Urothelium cell line (cell line): ENCODE measurements around the gene FHIP2A.
A peak's percentile ranks its signal among the peaks of the same experiment; 100 is the strongest.
"Not testable (repeated sequence)": the region's sequence is repeated elsewhere in the genome, so short reads cannot be mapped to it uniquely, and the experiment has no call there.

Source experiments
- DNase-seq: peaks from one replicate; pipeline ENCODE4 v3.0.0; 2011; ENCODE audit warnings: low spot score, mixed read lengths
- FAIRE-seq: peaks from 2 replicates; lab custom pipeline; 2011; peaks lifted over from hg19 to GRCh38; lab: Jason Lieb, UNC

Gene FHIP2A

GRCh38 chr10:114811862-114812261 is 9.7 kb upstream of the FHIP2A start:
- FAIRE-seq (no peak), DNase-seq (no peak)

- DNase-seq = no peak
- FAIRE-seq = no peak
Observed at GRCh38 chr10:114815791-114816190, 5.8 kb upstream of the FHIP2A start.

- FAIRE-seq (no peak), DNase-seq (no peak)
Observed at GRCh38 chr10:114816308-114816707, 5.3 kb upstream of the FHIP2A start.

- no peak for DNase-seq
- FAIRE-seq = no peak
Observed at GRCh38 chr10:114819322-114819721, 2.3 kb upstream of the FHIP2A start.

GRCh38 chr10:114821915-114822443 is 399 bp downstream of the FHIP2A start:
- no peak for FAIRE-seq

GRCh38 chr10:114822444-114823076 is 980 bp downstream of the FHIP2A start:
- peak; percentile 20 for DNase-seq
- FAIRE-seq = no peak

More at GRCh38 chr10:114821915-114822443, 399 bp downstream of the FHIP2A start:
- DNase-seq = peak; percentile 44

GRCh38 chr10:114823077-114823463 is 1.5 kb downstream of the FHIP2A start:
- DNase-seq (no peak), FAIRE-seq (no peak)

- DNase-seq = no peak
- FAIRE-seq = no peak
Observed at GRCh38 chr10:114824391-114824790, 2.8 kb downstream of the FHIP2A start.

- no peak for FAIRE-seq
Observed at GRCh38 chr10:114825513-114826253, 4.1 kb downstream of the FHIP2A start.

GRCh38 chr10:114829160-114829909 is 7.8 kb downstream of the FHIP2A start:
- DNase-seq (no peak), FAIRE-seq (no peak)

More at GRCh38 chr10:114825513-114826253, 4.1 kb downstream of the FHIP2A start:
- DNase-seq = no peak

GRCh38 chr10:114831186-114831867 is 9.7 kb downstream of the FHIP2A start:
- no peak for FAIRE-seq

GRCh38 chr10:114837690-114838089 is 16.1 kb downstream of the FHIP2A start:
- no peak for FAIRE-seq
- DNase-seq = no peak

More at GRCh38 chr10:114831186-114831867, 9.7 kb downstream of the FHIP2A start:
- DNase-seq = no peak

- FAIRE-seq (no peak), DNase-seq (no peak)
Observed at GRCh38 chr10:114839901-114840300, 18.3 kb downstream of the FHIP2A start.

GRCh38 chr10:114845978-114846693 is 24.6 kb downstream of the FHIP2A start:
- DNase-seq = no peak
- FAIRE-seq = no peak

- not testable (repeated sequence) for DNase-seq, FAIRE-seq
Observed at GRCh38 chr10:114847517-114847916, 25.9 kb downstream of the FHIP2A start.

GRCh38 chr10:114849674-114850073 is 28.1 kb downstream of the FHIP2A start:
- no peak for FAIRE-seq
- DNase-seq = no peak

GRCh38 chr10:114850126-114850525 is 28.5 kb downstream of the FHIP2A start:
- DNase-seq (no peak), FAIRE-seq (no peak)

- DNase-seq = no peak
- FAIRE-seq = no peak
Observed at GRCh38 chr10:114851336-114851735, 29.8 kb downstream of the FHIP2A start.

GRCh38 chr10:114852197-114852596 is 30.6 kb downstream of the FHIP2A start:
- FAIRE-seq (no peak), DNase-seq (no peak)

GRCh38 chr10:114854906-114855305 is 33.3 kb downstream of the FHIP2A start:
- DNase-seq (no peak), FAIRE-seq (no peak)
